ENCODE results near the gene TEC. TPM values are rescaled to one million over a fixed set of nuclear protein-coding genes. Genes with fewer than 3 reads are reported as not detected.

Gene TEC
- total RNA-seq, 5 donors from 2014 or later (not counting 1 experiment from before 2014, with no cell fraction given), result 1.7 to 5.4 (median 2.5) TPM

GRCh38 chr4:48127682-48128404 is 141.8 kb downstream of the TEC start:
- Mint-ChIP-seq H3K4me3 (peak overlapping the region; percentile 73 to 88 (median 76)), H3K27ac (peak overlapping the region; percentile 98 to 99), H3K4me1 (peaks cover 90 to 93% (median 92%) of the 10 kb centered on the region in 3 donors), H3K36me3 (peaks cover 16% of the 10 kb centered on the region), H3K27me3 (no peaks in the 10 kb centered on the region), H3K9me3 (no peaks in the 10 kb centered on the region)
- Histone ChIP-seq H3K9me3 (no peaks in the 10 kb centered on the region), H3K27me3 (replicated peaks in 1 of 2; ENCODE audit: control insufficient read depth in 2 of 2, extremely low read depth in 1 of 2, insufficient read depth in 2 of 2, low read length in 1 of 2) (no peaks in the 10 kb centered on the region), H3K27ac (ENCODE audit: low read length) (peak overlapping the region; percentile 80), H3K4me3 (ENCODE audit: control insufficient read depth in 1 of 2, extremely low read depth in 1 of 2, low read length in 1 of 2) (peak overlapping the region; percentile 6 to 42), H3K4me1 (ENCODE audit: control insufficient read depth in 1 of 2, extremely low read depth in 1 of 2, insufficient read depth in 2 of 2, low read length in 2 of 2) (peaks cover 63 to 68% of the 10 kb centered on the region in 2 experiments), H3K36me3 (ENCODE audit: control insufficient read depth in 2 of 2, extremely low read depth in 1 of 2, insufficient read depth in 1 of 2, low read length in 1 of 2) (peaks cover 2 to 6% of the 10 kb centered on the region in 2 donors)
- WGBS (ENCODE audit: insufficient coverage), result 23% methylated on average over 6 of the region's 13 CpGs
- DNase-seq (peak in 34 of 35 experiments; percentile 43 to 80 (median 64)), ATAC-seq (replicated peaks in 1 of 4) (peak; percentile 64 to 88 (median 72))
- CTCF ChIA-PET, result interaction anchor here (0.6 to 4.2 kb wide), 15 partner anchors 9 to 491 kb away, joined by 3 to 77 read pairs (median 6); no protein-coding TSS in a partner anchor
- POLR2A ChIA-PET, result interaction anchor here (0.6 to 1.5 kb wide), 4 partner anchors 10 to 19 kb away, joined by 3 to 7 read pairs (median 4); no protein-coding TSS in a partner anchor

GRCh38 chr4:48127231-48127630 is 142.4 kb downstream of the TEC start:
- Histone ChIP-seq H3K27me3 (replicated peaks in 1 of 2; ENCODE audit: control insufficient read depth in 2 of 2, extremely low read depth in 1 of 2, insufficient read depth in 2 of 2, low read length in 1 of 2) (no peaks in the 10 kb centered on the region), H3K36me3 (ENCODE audit: control insufficient read depth in 2 of 2, extremely low read depth in 1 of 2, insufficient read depth in 1 of 2, low read length in 1 of 2) (peaks cover 2 to 6% of the 10 kb centered on the region in 2 donors), H3K27ac (ENCODE audit: low read length) (peak overlapping the region; percentile 80), H3K4me1 (ENCODE audit: control insufficient read depth in 1 of 2, extremely low read depth in 1 of 2, insufficient read depth in 2 of 2, low read length in 2 of 2) (peaks cover 67 to 70% of the 10 kb centered on the region in 2 experiments), H3K9me3 (no peaks in the 10 kb centered on the region), H3K4me3 (ENCODE audit: control insufficient read depth in 1 of 2, extremely low read depth in 1 of 2, low read length in 1 of 2) (no peak overlapping the region)
- Mint-ChIP-seq H3K27ac (peak overlapping the region; percentile 98 to 99), H3K4me1 (peaks cover 90 to 92% (median 91%) of the 10 kb centered on the region in 3 donors), H3K27me3 (no peaks in the 10 kb centered on the region), H3K9me3 (no peaks in the 10 kb centered on the region), H3K36me3 (peaks cover 16% of the 10 kb centered on the region), H3K4me3 (peak overlapping the region; percentile 73 to 88 (median 76))
- DNase-seq (no peak), ATAC-seq (replicated peaks in 1 of 4) (no peak)
- WGBS (ENCODE audit: insufficient coverage), result 100% methylated on average over 2 of the region's 3 CpGs
- ChIA-PET POLR2A (interaction anchor here (0.6 to 1.5 kb wide), 3 partner anchors 11 to 13 kb away, joined by 3 to 7 read pairs (median 3); no protein-coding TSS in a partner anchor), CTCF (interaction anchor here (1.2 to 4.2 kb wide), 9 partner anchors 9 to 148 kb away, joined by 4 to 77 read pairs (median 7); no protein-coding TSS in a partner anchor)

- ATAC-seq (replicated peaks in 1 of 4) (no peak), DNase-seq (no peak)
- Mint-ChIP-seq H3K36me3 (peaks cover 13% of the 10 kb centered on the region), H3K27ac (peak overlapping the region; percentile 98 to 99), H3K4me3 (peak overlapping the region in 1 of 3 donors; percentile 88), H3K4me1 (peaks cover 86 to 87% (median 87%) of the 10 kb centered on the region in 3 donors), H3K9me3 (no peaks in the 10 kb centered on the region), H3K27me3 (no peaks in the 10 kb centered on the region)
- CTCF ChIA-PET, result interaction anchor here (0.8 to 4.2 kb wide), 7 partner anchors 8 to 17 kb away, joined by 3 to 77 read pairs (median 7); no protein-coding TSS in a partner anchor
- POLR2A ChIA-PET, result interaction anchor here in 1 of 2 donors (0.6 to 1.5 kb wide), 2 partner anchors 12 to 239 kb away, joined by 3 to 8 read pairs; no protein-coding TSS in a partner anchor
- peak overlapping the region; percentile 80 for H3K27ac ChIP-seq (ENCODE audit: low read length)
- H3K4me1 ChIP-seq (ENCODE audit: control insufficient read depth in 1 of 2, extremely low read depth in 1 of 2, insufficient read depth in 2 of 2, low read length in 2 of 2), result peaks cover 71 to 73% of the 10 kb centered on the region in 2 experiments
- WGBS (ENCODE audit: insufficient coverage), result no CpG with 5 or more reads among the region's 1 CpG
- H3K27me3 ChIP-seq (replicated peaks in 1 of 2; ENCODE audit: control insufficient read depth in 2 of 2, extremely low read depth in 1 of 2, insufficient read depth in 2 of 2, low read length in 1 of 2), result no peaks in the 10 kb centered on the region
- H3K4me3 ChIP-seq (ENCODE audit: control insufficient read depth in 1 of 2, extremely low read depth in 1 of 2, low read length in 1 of 2), result no peak overlapping the region
- H3K36me3 ChIP-seq (ENCODE audit: control insufficient read depth in 2 of 2, extremely low read depth in 1 of 2, insufficient read depth in 1 of 2, low read length in 1 of 2), result peaks cover 2 to 6% of the 10 kb centered on the region in 2 donors
- no peaks in the 10 kb centered on the region for H3K9me3 ChIP-seq
These were observed 143.0 kb downstream of the TEC start for GRCh38 chr4:48126621-48127020.

GRCh38 chr4:48124870-48125269 is 144.8 kb downstream of the TEC start:
- peaks cover 69 to 70% (median 70%) of the 10 kb centered on the region in 3 donors for H3K4me1 Mint-ChIP-seq
- no peaks in the 10 kb centered on the region for H3K27me3 Mint-ChIP-seq
- no peaks in the 10 kb centered on the region for H3K9me3 Mint-ChIP-seq
- peak overlapping the region in 2 of 3 donors; percentile 21 to 88 for H3K4me3 Mint-ChIP-seq
- Histone ChIP-seq H3K27ac (ENCODE audit: low read length) (no peak overlapping the region), H3K4me1 (ENCODE audit: control insufficient read depth in 1 of 2, extremely low read depth in 1 of 2, insufficient read depth in 2 of 2, low read length in 2 of 2) (peaks cover 56 to 62% of the 10 kb centered on the region in 2 experiments), H3K27me3 (replicated peaks in 1 of 2; ENCODE audit: control insufficient read depth in 2 of 2, extremely low read depth in 1 of 2, insufficient read depth in 2 of 2, low read length in 1 of 2) (no peaks in the 10 kb centered on the region), H3K36me3 (ENCODE audit: control insufficient read depth in 2 of 2, extremely low read depth in 1 of 2, insufficient read depth in 1 of 2, low read length in 1 of 2) (peaks cover 0 to 2% of the 10 kb centered on the region in 2 donors), H3K4me3 (ENCODE audit: control insufficient read depth in 1 of 2, extremely low read depth in 1 of 2, low read length in 1 of 2) (no peak overlapping the region), H3K9me3 (no peaks in the 10 kb centered on the region)
- POLR2A ChIA-PET, result interaction anchor here in 1 of 2 donors (1.1 kb wide), 1 partner anchor 10 kb away, joined by 4 read pairs; no protein-coding TSS in a partner anchor
- DNase-seq, result no peak
- H3K36me3 Mint-ChIP-seq, result peaks cover 6% of the 10 kb centered on the region
- H3K27ac Mint-ChIP-seq, result peak overlapping the region; percentile 98 to 99
- WGBS (ENCODE audit: insufficient coverage), result 80% methylated on average over 1 of the region's 2 CpGs
- CTCF ChIA-PET, result interaction anchor here (1.1 to 2.0 kb wide), 7 partner anchors 8 to 34 kb away, joined by 3 to 8 read pairs (median 5); no protein-coding TSS in a partner anchor
- ATAC-seq (replicated peaks in 1 of 4), result no peak

- DNase-seq (no peak), ATAC-seq (replicated peaks in 1 of 4) (no peak)
- Mint-ChIP-seq H3K27ac (no peak overlapping the region), H3K9me3 (no peaks in the 10 kb centered on the region), H3K27me3 (no peaks in the 10 kb centered on the region), H3K4me3 (peak overlapping the region in 1 of 3 donors; percentile 88), H3K36me3 (peaks cover 10% of the 10 kb centered on the region), H3K4me1 (peaks cover 69 to 70% (median 70%) of the 10 kb centered on the region in 3 donors)
- ChIA-PET CTCF (interaction anchor here in 1 of 2 donors (0.6 kb wide), 1 partner anchor 223 kb away, joined by 4 read pairs; no protein-coding TSS in a partner anchor), POLR2A (interaction anchor here (0.5 to 0.7 kb wide), 2 partner anchors 9 to 536 kb away, joined by 3 to 7 read pairs; no protein-coding TSS in a partner anchor)
- H3K27ac ChIP-seq (ENCODE audit: low read length), result no peak overlapping the region
- peaks cover 2 to 11% of the 10 kb centered on the region in 2 donors for H3K36me3 ChIP-seq (ENCODE audit: control insufficient read depth in 2 of 2, extremely low read depth in 1 of 2, insufficient read depth in 1 of 2, low read length in 1 of 2)
- no peaks in the 10 kb centered on the region for H3K27me3 ChIP-seq (replicated peaks in 1 of 2; ENCODE audit: control insufficient read depth in 2 of 2, extremely low read depth in 1 of 2, insufficient read depth in 2 of 2, low read length in 1 of 2)
- 80% methylated on average over 1 of the region's 1 CpG for WGBS (ENCODE audit: insufficient coverage)
- H3K4me1 ChIP-seq (ENCODE audit: control insufficient read depth in 1 of 2, extremely low read depth in 1 of 2, insufficient read depth in 2 of 2, low read length in 2 of 2), result peaks cover 44 to 51% of the 10 kb centered on the region in 2 experiments
- H3K4me3 ChIP-seq (ENCODE audit: control insufficient read depth in 1 of 2, extremely low read depth in 1 of 2, low read length in 1 of 2), result no peak overlapping the region
- no peaks in the 10 kb centered on the region for H3K9me3 ChIP-seq
These were observed 146.9 kb downstream of the TEC start for GRCh38 chr4:48122756-48123155.

- CTCF ChIA-PET, result interaction anchor here in 1 of 2 donors (0.6 kb wide), 1 partner anchor 34 kb away, joined by 3 read pairs; no protein-coding TSS in a partner anchor
- WGBS (ENCODE audit: insufficient coverage), result 92% methylated on average over 1 of the region's 2 CpGs
- H3K4me3 ChIP-seq (ENCODE audit: control insufficient read depth in 1 of 2, extremely low read depth in 1 of 2, low read length in 1 of 2), result no peak overlapping the region
- Mint-ChIP-seq H3K4me3 (no peak overlapping the region), H3K9me3 (no peaks in the 10 kb centered on the region), H3K36me3 (peaks cover 15% of the 10 kb centered on the region), H3K27me3 (no peaks in the 10 kb centered on the region), H3K27ac (no peak overlapping the region), H3K4me1 (peaks cover 69 to 70% (median 70%) of the 10 kb centered on the region in 3 donors)
- POLR2A ChIA-PET, result no interaction called here
- H3K27ac ChIP-seq (ENCODE audit: low read length), result no peak overlapping the region
- ATAC-seq (replicated peaks in 1 of 4) (no peak), DNase-seq (no peak)
- H3K27me3 ChIP-seq (replicated peaks in 1 of 2; ENCODE audit: control insufficient read depth in 2 of 2, extremely low read depth in 1 of 2, insufficient read depth in 2 of 2, low read length in 1 of 2), result no peaks in the 10 kb centered on the region
- no peaks in the 10 kb centered on the region for H3K9me3 ChIP-seq
- H3K36me3 ChIP-seq (ENCODE audit: control insufficient read depth in 2 of 2, extremely low read depth in 1 of 2, insufficient read depth in 1 of 2, low read length in 1 of 2), result peaks cover 6 to 11% of the 10 kb centered on the region in 2 donors
- peaks cover 34 to 44% of the 10 kb centered on the region in 2 experiments for H3K4me1 ChIP-seq (ENCODE audit: control insufficient read depth in 1 of 2, extremely low read depth in 1 of 2, insufficient read depth in 2 of 2, low read length in 2 of 2)
These were observed 148.5 kb downstream of the TEC start for GRCh38 chr4:48121180-48121579.

All from T-cell (primary cell).